HT-29 (cell line): ENCODE data around the gene SLC38A5. TPM values are rescaled to one million over a fixed set of nuclear protein-coding genes. Genes with fewer than 3 reads are reported as not detected.
"Not testable (repeated sequence)": the region's sequence is repeated elsewhere in the genome, so short reads cannot be mapped to it uniquely, and the experiment has no call there.

Source experiments
- DNase-seq: peaks from one replicate; pipeline ENCODE4 v3.0.0-alpha.2; 2015; ENCODE audit warnings: low spot score
- total RNA-seq: library from RNA; depleted of rRNA; stranded (reverse); fragments of >200 nt; shearing (Covaris generic); gene quantifications from 2 replicates; pipeline ENCODE4 v1.2.3, GENCODE V29; 2014

Gene SLC38A5
- total RNA-seq, 1 experiment from 2014 or later, result 136 TPM

DNA sequence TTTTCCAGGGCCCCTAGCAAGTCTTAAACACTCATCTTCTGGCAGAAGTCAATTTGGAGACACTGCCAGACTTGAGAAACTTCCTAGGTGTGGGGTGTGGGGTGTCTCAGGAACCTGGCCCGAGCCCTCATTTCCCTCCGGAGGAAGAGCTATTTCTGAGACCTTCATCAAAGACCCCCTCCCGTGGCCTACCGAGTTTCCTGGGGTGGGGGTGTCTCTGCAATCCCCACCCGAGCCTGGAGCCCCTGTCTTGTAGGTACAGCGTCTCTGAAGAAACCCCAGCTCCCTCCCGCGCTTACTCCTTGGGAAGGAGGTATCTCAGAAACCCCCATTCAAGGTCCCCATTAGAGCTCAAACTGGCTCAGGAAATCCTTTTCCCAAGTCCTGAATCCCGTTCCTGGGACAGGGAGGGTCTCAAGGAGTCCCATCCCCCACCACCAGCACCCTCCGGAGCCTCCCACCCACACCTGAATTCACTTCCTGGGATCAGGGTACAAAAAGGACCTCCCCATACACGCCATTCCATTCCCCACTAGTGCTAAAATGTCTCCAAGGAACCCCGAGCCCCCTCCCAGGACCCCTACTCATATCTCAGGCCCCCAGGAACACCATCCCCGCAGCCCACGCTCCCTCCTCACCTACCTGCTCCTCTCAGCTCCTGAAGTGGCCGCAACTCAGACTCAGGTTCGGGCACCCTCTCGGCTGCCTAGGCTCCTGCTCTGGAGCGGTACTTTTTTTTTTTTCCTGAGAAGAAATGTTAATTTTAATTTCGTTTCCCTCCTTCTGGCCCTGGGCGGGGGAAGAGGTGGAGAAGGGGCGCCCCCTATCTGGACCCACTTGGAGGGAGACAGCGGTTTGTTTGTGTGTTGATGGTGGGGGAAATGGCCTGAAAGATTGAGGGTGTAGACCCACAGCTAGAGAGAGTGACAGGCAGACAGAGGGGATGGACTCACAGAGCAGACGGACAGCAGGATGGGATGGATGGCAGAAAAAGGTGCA lies 1.1 kb downstream of the SLC38A5 start:
- no peak for DNase-seq

DNA sequence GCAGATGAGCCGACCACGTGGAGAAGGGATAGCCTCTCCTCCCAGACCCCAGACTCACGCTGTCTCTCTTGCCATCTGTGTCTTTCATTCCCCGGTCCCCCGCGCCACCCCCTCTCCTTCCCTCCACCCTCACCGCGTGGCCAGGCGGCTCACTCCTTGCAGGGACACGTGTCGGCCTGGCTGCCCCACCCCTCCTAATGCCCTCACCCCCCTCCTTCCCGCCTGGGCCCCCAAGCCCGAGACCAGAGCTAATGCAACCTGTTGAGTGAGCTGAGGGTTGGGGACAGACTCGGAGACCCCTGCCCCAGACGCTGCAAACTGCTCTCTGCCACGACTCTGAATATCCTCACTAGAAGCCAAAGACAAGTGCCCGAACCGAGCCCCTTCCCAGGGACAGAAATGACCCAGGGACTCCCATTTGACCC lies 1.8 kb downstream of the SLC38A5 start:
- DNase-seq, result peak; percentile 28

DNA sequence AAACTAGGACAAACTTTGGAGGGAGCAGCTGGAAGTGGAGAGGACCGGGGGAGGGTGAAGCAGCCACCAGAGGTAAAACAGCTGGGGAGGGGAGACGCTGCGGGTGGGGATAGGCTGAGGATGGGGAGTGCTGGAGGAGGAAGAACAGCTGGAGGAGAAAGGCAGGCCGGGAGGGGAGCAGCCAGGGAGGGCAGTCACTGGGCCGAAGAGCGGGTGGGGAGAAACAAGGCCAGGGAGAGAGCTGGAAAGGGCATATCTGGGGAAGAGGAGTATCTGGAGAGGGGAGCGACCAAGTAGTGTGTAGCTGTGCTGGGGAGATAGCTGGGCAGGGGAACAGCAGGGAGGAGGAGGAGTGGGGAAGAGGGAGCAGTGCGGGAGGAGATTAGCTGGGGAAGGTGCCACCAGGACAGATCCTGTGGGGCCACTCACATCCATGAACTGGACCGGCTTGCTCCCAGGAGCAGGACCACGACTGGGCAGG lies 2.7 kb downstream of the SLC38A5 start:
- no peak for DNase-seq

DNA sequence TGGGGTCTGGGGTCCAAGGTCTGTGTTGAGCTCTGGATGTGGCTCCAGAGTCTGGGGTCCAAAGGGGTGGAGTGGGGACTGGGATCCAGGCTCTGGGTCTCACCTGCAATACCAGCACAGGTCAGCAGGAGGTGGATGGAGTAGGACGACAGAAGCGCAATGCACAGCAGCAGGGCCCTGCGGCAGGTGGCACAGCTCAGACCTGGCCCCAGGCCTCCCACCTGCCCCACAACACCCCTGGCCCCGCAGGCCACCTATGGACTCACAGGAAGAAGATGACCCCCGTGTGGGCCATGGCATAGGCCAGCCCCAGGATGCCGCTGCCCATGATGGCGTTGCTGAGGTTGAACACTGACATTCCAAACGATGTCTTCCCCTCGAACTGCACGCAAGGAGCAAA lies 3.4 kb downstream of the SLC38A5 start:
- no peak for DNase-seq

DNA sequence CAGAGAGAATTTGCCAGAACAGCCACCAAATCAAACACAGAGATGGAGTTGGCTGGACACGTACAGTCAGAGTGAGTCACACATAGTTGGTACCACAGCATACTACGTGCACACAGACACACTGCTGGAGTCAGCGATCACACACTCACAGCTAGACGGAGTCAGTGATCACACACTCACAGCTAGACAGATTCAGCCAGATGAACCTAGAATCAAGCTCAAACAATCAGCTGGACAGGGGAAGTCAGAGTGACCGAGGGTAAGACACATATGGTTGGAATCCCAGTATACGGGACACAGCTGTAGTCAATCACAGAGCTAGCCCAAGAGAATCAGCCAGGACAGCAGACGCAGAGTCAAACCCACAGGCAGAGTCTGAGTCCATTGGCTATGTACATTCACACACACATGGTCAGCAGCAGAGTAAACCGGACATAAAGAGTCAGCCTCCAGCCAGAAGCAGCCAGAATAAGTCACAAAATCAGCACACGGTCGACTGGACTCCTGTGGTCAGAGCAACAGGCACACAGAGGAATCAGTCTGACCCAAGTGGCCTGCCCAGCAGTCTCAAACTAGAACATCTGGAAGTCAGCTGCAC lies 4.6 kb downstream of the SLC38A5 start:
- no peak for DNase-seq

DNA sequence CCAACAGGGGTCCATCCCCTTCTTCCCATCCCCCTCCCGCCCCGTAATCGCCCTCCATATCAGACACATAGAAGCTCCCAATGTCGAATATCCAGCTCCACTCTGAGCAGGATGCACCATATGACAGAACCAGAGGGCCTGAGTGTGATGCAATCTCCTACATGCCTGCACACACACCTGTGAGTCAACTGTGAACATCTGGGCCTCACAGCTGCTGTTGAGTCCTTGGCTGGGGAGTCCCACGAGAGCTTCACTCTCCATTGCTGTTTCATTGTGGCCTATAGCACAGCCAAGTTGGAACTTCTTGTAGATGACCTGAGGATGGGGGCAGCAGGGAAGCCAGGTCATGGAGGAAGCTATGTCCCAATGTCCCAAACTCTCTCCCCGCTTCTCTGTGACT lies 8.2 kb downstream of the SLC38A5 start:
- no peak for DNase-seq

DNA sequence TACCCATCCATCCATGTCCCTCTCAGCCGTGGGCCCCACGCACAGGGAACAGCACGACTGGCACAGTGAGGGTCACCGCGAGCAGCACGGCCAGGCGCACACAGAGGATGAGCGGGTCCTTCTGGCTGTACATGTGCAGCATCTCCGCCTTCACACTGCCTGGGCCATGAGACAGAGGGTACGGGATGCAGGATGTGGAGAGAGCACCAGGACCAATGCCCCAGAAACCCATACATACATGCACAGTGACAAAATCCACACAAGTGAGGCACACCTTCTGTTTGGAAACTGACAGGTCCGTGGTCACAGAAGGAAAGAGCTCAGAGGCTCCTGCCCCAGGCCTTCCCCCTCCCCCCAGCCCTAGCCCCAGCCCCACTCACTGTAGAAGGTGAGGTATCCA lies 9.5 kb downstream of the SLC38A5 start:
- DNase-seq, result no peak

DNA sequence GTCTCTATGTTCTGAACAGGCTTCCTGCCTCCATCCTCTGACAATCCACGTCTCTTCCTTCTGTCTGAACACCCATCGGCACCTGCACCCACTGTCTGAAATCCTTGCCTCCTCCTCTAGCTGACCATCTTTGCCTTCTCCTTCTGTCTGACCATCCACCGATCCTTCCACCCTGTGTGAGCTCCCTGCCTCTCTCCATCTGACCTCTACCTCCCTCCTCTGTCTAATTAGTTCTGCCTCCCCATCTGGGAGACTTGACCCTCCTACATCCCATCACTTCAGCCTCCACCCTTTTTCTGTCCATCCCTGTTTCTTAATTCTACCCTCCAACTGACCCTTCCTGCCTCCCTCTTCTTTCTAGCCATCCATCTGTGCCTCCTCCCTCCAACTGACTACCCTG lies 10.0 kb downstream of the SLC38A5 start:
- no peak for DNase-seq

DNA sequence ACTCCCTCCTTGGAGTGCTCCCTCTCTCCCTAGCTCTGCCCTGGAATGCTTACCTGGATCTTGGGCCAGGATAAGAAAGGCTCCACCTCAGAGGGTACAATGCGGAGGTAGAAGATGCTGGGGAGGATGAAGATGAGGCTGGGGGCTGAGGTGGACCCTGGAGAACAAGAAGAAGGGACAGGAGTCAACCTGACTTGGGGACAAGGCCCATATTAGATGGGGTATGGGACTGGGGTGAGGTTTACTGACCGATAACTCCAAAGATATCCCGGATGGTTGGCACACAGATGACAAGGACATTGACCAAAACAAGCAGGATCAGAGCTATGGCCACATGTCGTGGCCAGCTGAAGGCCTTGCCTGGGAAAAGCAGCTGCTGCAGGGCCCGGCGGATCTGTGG lies 10.6 kb downstream of the SLC38A5 start:
- no peak for DNase-seq

DNA sequence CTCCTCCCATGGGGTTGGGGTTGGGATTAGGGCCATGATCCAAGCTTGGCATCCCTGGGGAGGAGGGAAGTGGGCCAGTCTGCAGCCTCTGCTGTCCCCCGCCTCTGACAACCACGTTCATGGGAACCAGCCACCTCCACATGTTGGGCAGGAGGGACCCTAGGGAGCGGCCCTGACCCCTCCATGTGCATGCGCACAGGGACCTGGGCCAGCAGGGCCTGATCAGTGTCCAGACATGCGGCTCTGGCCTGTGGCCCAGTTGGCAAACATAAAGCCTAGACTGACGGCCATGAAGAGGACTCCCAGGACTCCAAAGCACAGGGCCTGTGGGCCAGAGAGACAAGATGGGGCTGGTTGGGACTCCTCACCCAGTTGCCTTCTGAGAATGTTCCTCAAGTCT lies 11.3 kb downstream of the SLC38A5 start:
- DNase-seq, result no peak

DNA sequence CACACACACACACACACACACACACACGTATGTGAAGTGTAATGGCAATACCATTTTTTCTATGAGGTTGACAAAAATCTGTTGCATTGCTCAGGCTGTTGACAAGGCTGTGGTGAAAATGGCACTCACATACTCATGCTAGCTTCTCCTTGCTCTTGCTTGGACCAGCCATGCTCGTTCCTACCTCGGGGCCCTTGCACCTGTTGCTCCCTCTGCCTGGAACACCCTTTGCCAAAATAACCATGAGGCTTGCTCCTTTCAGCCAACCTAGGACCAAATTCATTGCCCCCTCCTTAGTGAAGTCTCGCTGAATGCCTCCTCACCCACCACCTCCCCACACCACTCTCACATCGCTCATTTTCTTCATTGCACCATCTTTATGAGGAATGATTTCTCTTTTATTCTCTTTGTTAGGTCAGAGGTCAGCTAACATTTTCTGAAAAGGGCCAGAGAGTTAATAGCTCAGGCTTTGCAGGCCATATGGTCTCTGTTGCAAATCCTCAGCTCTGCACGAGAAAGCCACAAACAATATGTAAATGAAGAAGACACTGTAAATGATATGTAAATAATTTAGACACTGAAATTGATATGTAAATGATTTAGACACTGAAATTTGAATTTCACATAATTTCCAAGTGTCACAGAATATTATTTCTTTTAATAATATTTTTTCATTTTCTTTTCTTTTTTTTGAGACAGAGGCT lies 13.3 kb downstream of the SLC38A5 start:
- DNase-seq, result no peak

DNA sequence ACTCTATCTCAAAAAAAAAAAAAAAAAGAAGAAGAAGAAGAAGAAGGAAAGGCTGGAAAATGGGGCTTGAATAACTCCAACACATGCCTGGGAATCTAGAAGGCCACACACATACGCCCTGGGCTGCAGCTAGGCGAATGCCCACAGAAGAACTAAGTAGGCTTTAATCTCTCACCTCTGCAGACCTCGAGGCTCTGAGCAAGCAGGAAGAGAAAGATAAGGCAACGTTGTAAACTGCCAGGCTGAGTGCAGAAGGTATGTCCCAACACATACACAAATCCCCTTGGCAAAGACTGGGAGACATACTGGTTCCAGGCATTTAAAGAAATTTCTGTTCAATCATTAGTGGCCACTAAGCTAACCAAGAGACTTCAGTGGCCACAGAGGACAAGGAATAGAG lies 18.4 kb downstream of the SLC38A5 start:
- no peak for DNase-seq

DNA sequence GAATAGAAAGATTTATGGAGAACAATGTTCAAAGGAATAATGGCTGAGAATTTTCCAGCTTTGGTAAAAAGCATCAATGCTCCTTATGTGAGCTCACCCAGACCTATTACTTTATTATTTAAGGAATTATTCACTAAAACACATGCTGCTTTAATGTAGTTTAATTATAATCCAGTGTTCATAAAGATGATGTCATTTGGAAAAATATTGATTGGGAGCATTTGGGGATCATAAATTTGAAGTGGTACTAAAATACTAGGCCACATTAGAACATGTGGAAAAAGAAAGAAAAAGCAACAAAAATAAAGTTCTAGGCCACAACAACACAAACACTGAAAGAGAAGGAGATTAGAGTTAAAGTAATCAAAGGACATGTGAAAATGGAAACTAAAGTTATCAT lies 20.0 kb downstream of the SLC38A5 start:
- no peak for DNase-seq

DNA sequence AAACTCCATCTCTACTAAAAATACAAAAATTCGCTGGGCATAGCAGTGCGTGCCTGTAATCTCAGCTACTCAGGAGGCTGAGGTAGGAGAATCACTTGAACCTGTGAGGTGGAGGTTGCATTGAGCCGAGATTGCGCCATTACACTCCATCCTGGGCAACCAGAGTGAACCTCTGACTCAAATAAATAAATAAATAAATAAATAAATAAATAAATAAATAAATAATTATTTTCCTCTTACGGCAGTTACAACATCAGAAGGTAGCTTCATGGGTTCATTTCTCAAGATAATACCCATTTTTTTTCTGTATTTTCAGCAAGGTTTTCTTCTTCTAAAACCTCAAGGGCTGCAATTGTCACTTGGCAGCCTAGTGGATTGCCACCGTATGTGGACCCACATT lies 22.9 kb downstream of the SLC38A5 start:
- not testable (repeated sequence) for DNase-seq

DNA sequence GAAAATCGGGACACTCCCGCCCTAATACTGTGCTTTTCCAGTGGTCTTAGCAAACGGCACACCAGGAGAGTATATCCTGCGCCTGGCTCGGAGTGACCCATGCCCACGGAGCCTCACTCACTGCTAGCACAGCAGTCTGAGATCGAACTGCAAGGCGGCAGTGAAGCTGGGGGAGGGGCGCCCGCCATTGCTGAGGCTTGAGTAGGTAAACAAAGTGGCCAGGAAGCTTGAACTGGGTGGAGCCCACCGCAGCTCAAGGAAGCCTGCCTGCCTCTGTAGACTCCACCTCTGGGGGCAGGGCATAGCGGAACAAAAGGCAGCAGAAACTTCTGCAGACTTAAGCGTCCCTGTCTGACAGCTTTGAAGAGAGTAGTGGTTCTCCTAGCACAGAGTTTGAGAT lies 36.3 kb downstream of the SLC38A5 start:
- DNase-seq, result not testable (repeated sequence)

DNA sequence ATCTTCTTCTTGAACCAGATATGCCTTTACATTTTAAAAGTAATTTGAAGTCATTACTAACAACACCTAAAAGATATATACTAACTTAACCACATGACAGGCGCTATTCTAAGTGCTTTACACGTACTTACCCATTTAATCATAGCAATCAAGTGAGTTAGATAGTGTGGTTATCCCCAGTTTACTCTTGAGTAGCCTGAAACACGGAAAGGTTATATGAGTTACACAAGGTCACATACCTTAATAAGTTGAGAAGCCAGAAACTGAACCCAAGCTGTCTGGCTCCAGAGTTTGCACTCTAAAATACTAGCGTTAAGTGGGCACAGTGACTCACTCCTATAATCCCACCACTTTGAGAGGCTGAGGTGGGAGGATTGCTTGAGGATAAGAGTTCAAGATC lies 39.9 kb downstream of the SLC38A5 start:
- not testable (repeated sequence) for DNase-seq

DNA sequence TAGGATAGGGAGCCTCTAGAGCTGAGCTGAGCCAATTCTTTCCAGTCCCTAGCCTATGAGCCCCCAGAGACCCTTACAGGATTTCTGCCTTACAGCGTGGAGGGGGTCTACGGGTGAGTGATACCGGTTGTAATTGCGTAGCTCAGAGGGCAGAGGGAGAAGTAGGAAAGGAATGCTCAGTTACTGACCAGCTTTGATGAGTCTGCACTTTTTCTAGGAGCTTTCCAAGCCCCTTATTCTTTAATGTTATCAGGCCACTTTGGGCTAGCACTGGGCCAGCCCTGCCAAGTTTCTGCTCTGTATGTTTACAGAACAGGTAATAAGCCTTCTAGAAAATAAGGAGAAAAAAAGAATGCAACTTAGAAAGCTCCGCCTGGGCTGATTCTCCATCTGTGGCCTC lies 40.5 kb downstream of the SLC38A5 start:
- DNase-seq, result not testable (repeated sequence)

DNA sequence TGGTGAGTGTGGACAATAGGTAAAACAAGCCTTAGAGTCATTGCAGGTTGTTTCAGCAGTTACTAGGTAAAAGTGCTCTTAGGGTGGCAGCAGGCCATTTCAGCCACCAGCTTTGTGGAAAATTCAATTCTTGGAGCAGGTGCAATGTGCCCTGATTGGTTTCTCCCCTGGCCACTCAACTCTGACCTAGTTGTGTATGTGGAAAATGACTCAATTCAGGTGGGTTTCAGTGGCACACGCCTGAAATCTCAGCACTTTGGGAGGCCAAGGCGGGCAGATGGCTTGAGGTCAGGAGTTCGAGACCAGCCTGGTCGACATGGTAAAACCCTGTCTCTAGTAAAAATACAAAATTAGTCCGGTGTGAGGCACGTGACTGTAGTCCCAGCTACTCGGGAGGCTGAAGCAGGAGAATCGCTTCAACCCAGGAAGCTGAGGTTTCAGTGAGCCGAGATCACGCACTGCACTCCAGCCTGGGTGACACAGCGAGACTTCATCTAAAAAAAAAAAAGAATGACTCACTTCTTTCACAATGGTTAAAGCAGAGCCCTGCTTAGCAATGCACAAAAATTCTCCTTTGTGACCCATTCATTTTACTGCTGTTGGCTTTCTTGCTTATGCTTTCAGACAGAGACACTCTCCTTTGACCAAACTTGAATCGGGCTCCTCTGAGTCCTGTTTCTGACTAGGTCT lies 42.9 kb downstream of the SLC38A5 start:
- not testable (repeated sequence) for DNase-seq

DNA sequence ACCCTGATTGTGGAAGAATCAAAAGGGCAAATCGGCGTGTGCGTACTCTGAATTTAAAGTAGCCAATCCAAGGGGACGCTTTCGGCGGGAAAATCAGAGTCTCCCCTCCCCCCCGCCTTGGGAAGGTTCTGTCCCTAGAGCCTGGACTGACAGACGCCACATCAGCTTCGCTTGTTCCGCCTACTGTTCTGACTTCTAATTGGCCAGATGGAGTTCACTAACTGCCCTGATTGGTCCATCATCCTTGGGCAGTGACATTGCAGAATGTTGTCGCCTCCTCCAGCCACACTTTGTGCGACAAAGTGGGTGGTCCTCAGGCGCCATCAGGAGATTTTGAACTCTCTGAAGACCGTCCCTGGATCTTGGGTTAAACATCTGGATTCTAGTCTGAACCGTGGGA lies 58.2 kb downstream of the SLC38A5 start, which contains the start of gene SSX4B:
TSS of gene SSX4B (minus strand) at position 101 of the 400 bp plus-strand sequence. CDS start 588 bp downstream, outside the sequence.
- DNase-seq, result not testable (repeated sequence)
